Liver (tissue), 9 donors: ENCODE results near the gene PSMB2. TPM values are rescaled to one million over a fixed set of nuclear protein-coding genes. Genes with fewer than 3 reads are reported as not detected.

Experiments used
- DNase-seq: peaks from one replicate; pipeline ENCODE4 v3.0.0-alpha.2; 2017; ENCODE audit warnings: low spot score
- H3K27ac ChIP-seq, 2 donors: one replicate each; pipeline ENCODE4 v1.7.0; 2013; ENCODE audit warnings: inconsistent platforms in 2 of 2, low read length in 2 of 2, control low read depth in 1 of 2, low read depth in 1 of 2, mild to moderate bottlenecking in 1 of 2
- H3K27me3 ChIP-seq, 4 donors: one replicate each; pipeline versions ENCODE4 v1.6.1 to v1.7.0; 2013; ENCODE audit warnings: low read length in 3 of 4, inconsistent platforms in 1 of 4, mild to moderate bottlenecking in 1 of 4, moderate library complexity in 1 of 4; ENCODE audit not compliant: control insufficient read depth in 4 of 4, insufficient read depth in 4 of 4
- H3K36me3 ChIP-seq, 4 donors: one replicate each; pipeline versions ENCODE4 v1.6.1 to v1.7.0; 2013; ENCODE audit warnings: low read length in 3 of 4, mild to moderate bottlenecking in 3 of 4, low read depth in 1 of 4, moderate library complexity in 1 of 4; ENCODE audit not compliant: control insufficient read depth in 4 of 4, insufficient read depth in 3 of 4
- H3K4me1 ChIP-seq, 4 donors: one replicate each; pipeline versions ENCODE4 v1.6.1 to v1.7.0; 2013; ENCODE audit warnings: low read length in 3 of 4, mild to moderate bottlenecking in 3 of 4, moderate library complexity in 1 of 4; ENCODE audit not compliant: control insufficient read depth in 4 of 4, insufficient read depth in 4 of 4
- H3K4me3 ChIP-seq, 3 donors: one replicate each; pipeline versions ENCODE4 v1.6.1 to v1.7.0; 2013; ENCODE audit warnings: low read length in 3 of 3, control low read depth in 1 of 3, low read depth in 1 of 3, mild to moderate bottlenecking in 1 of 3
- H3K9ac ChIP-seq, 2 donors: one replicate each; pipeline ENCODE4 v1.7.0; 2013; ENCODE audit warnings: low read length in 2 of 2, mild to moderate bottlenecking in 2 of 2, moderate library complexity in 2 of 2, control low read depth in 1 of 2, low read depth in 1 of 2
- H3K9me3 ChIP-seq, 4 donors: one replicate each; pipeline versions ENCODE4 v1.6.1 to v1.7.0; 2013; ENCODE audit warnings: low read length in 3 of 4; ENCODE audit not compliant: control insufficient read depth in 4 of 4
- ATF3 ChIP-seq: IDR thresholded peaks from 2 replicates; pipeline ENCODE4 v1.6.1; 2016; ENCODE audit warnings: antibody characterized with exemption
- EGR1 ChIP-seq, 2 donors: IDR thresholded peaks; 2 replicates each; pipeline ENCODE4 v1.6.1; 2016 to 2018; ENCODE audit warnings: antibody characterized with exemption in 2 of 2, low read depth in 2 of 2
- FOXA1 ChIP-seq: IDR thresholded peaks from 2 replicates; pipeline ENCODE4 v1.6.1; 2016; ENCODE audit warnings: antibody characterized with exemption
- FOXA2 ChIP-seq: IDR thresholded peaks from 2 replicates; pipeline ENCODE4 v1.6.1; 2016; ENCODE audit warnings: antibody characterized with exemption
- GABPA ChIP-seq, 2 donors: IDR thresholded peaks in 1 of 2; conservative IDR thresholded peaks in 1 of 2; 2 replicates each; pipeline ENCODE4 v1.6.1; 2016; ENCODE audit warnings: antibody characterized with exemption in 2 of 2, mild to moderate bottlenecking in 1 of 2, moderate library complexity in 1 of 2
- HNF4A ChIP-seq, 2 donors: conservative IDR thresholded peaks; 2 replicates each; pipeline ENCODE4 v1.6.1; 2016; ENCODE audit warnings: antibody characterized with exemption in 2 of 2, mild to moderate bottlenecking in 2 of 2
- HNF4G ChIP-seq: IDR thresholded peaks from 2 replicates; pipeline ENCODE4 v1.6.1; 2016; ENCODE audit warnings: antibody characterized with exemption
- JUND ChIP-seq, 2 donors: IDR thresholded peaks; 2 replicates each; pipeline ENCODE4 v1.6.1; 2016; ENCODE audit warnings: antibody characterized with exemption in 2 of 2
- NR2F2 ChIP-seq: IDR thresholded peaks from 2 replicates; pipeline ENCODE4 v1.6.1; 2016; ENCODE audit warnings: antibody characterized with exemption
- RAD21 ChIP-seq, 2 donors: IDR thresholded peaks; 2 replicates each; pipeline ENCODE4 v1.6.1; 2016; ENCODE audit warnings: antibody characterized with exemption in 2 of 2, mild to moderate bottlenecking in 2 of 2
- RXRA ChIP-seq, 2 donors: IDR thresholded peaks; 2 replicates each; pipeline ENCODE4 v1.6.1; 2017 to 2018; ENCODE audit warnings: antibody characterized with exemption in 2 of 2, mild to moderate bottlenecking in 1 of 2
- SP1 ChIP-seq: IDR thresholded peaks from 2 replicates; pipeline ENCODE4 v1.6.1; 2018; ENCODE audit warnings: antibody characterized with exemption, mild to moderate bottlenecking
- TAF1 ChIP-seq: conservative IDR thresholded peaks from 2 replicates; pipeline ENCODE4 v1.6.1; 2016; ENCODE audit warnings: antibody characterized with exemption, mild to moderate bottlenecking
- YY1 ChIP-seq: IDR thresholded peaks from 2 replicates; pipeline ENCODE4 v1.6.1; 2016; ENCODE audit warnings: antibody characterized with exemption, mild to moderate bottlenecking
- ZBTB33 ChIP-seq: IDR thresholded peaks from 2 replicates; pipeline ENCODE4 v1.6.1; 2016; ENCODE audit warnings: antibody characterized with exemption
- WGBS: extraction: QIAGEN DNeasy Blood & Tissue Kit; methylation state at CpG from one replicate; pipeline ENCODE4 v1.1.7; 2013; 5-methylcytosine and 5-hydroxymethylcytosine counted together
- polyA plus RNA-seq, 2 donors: library from polyadenylated mRNA; stranded (reverse) in 1 of 2; unstranded in 1 of 2; fragments of 200-250 nt in 1 of 2; fragments of >200 nt in 1 of 2; fragmentation: Nextera tagmentation in 1 of 2; extraction: Ambion mirVana in 1 of 2; gene quantifications; one replicate each; pipeline versions ENCODE4 v1.2.1 to v1.2.3, GENCODE V29; 2013 to 2015
- total RNA-seq, 2 donors: library from RNA; depleted of rRNA; stranded (reverse); fragments of >200 nt; gene quantifications; one replicate each; pipeline ENCODE4 v1.2.3, GENCODE V29; 2014
- TF ChIP-seq, protein P1 (sequence below): fragments of 150-350 bp; IDR thresholded peaks from 2 replicates; pipeline ENCODE4 v1.5.1; 2017; ENCODE audit warnings: improper control_type of control experiment, low read depth, low read length; ENCODE audit not compliant: missing input control
- donor health status: healthy.
- donor health status: healthy.
- donor health status: healthy.
- donor health status: healthy.
- donor health status: healthy.

PSMB2 gene
- total and polyA plus RNA-seq, 4 donors, result 19.1 to 76.6 (median 40.8) TPM

DNA sequence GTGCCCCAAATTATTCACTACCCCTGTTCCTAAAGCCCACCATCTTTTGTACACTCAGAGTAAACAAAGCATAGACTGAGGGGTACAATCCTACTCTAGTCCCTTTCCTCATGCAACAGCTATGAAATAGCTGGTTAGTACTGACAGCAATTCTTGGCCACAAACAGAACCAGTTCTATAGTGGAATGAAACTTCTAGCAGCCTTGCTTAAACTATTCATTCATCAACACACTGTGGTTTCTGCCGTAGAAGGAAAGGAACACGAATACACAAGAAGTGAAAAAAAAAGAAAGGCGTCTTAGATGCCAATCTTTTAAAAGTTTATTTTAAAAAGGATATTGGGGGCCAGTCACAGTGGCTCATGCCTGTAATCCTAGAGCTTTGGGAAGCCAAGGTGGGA, 9.9 kb downstream of the PSMB2 start:
- Histone ChIP-seq H3K4me1 (peaks cover 0 to 9% (median 5%) of the 10 kb centered on the region in 4 donors), H3K9ac (no peak overlapping the region), H3K27me3 (no peaks in the 10 kb centered on the region), H3K36me3 (peaks cover 21 to 56% (median 48%) of the 10 kb centered on the region in 4 donors), H3K4me3 (no peak overlapping the region), H3K27ac (no peak overlapping the region), H3K9me3 (no peaks in the 10 kb centered on the region)
- 90% methylated on average over 3 of the region's 3 CpGs for WGBS
- DNase-seq, result no peak
- TF ChIP-seq HNF4A (conservative IDR thresholded peaks at IDR 0.05) (no peak), ATF3 (no peak), RXRA (IDR thresholded peaks at IDR 0.05) (no peak), EGR1 (IDR thresholded peaks at IDR 0.05; ENCODE audit: low read depth in 2 of 2) (no peak), HNF4G (no peak), RAD21 (IDR thresholded peaks at IDR 0.05) (no peak), JUND (IDR thresholded peaks at IDR 0.05) (no peak), GABPA (IDR thresholded peaks at IDR 0.05 in 1 of 2, conservative IDR thresholded peaks at IDR 0.05 in 1 of 2) (no peak)

GRCh38 chr1:35629051-35629450, 12.3 kb downstream of the PSMB2 start:
- no peak overlapping the region for H3K9ac ChIP-seq
- H3K4me1 ChIP-seq, result peaks cover 0 to 4% (median 3%) of the 10 kb centered on the region in 4 donors
- H3K9me3 ChIP-seq, result no peaks in the 10 kb centered on the region
- H3K27me3 ChIP-seq, result no peaks in the 10 kb centered on the region
- peaks cover 13 to 45% (median 38%) of the 10 kb centered on the region in 4 donors for H3K36me3 ChIP-seq
- no peak overlapping the region for H3K4me3 ChIP-seq
- 45% methylated on average over 2 of the region's 2 CpGs for WGBS
- DNase-seq, result no peak
- H3K27ac ChIP-seq, result no peak overlapping the region
- TF ChIP-seq FOXA2 (peak; percentile 15), YY1 (no peak), FOXA1 (peak; percentile 23)

GRCh38 chr1:35623832-35624231, 17.5 kb downstream of the PSMB2 start:
- H3K4me3 ChIP-seq, result no peak overlapping the region
- H3K27ac ChIP-seq, result no peak overlapping the region
- no peaks in the 10 kb centered on the region for H3K27me3 ChIP-seq
- H3K9ac ChIP-seq, result no peak overlapping the region
- H3K4me1 ChIP-seq, result peaks cover 0 to under 1% (median 0%) of the 10 kb centered on the region in 4 donors
- no peaks in the 10 kb centered on the region for H3K9me3 ChIP-seq
- no peak for TF ChIP-seq JUND (IDR thresholded peaks at IDR 0.05)
- TF ChIP-seq SP1, result no peak
- no peak for TF ChIP-seq HNF4A (conservative IDR thresholded peaks at IDR 0.05)
- no peak for TF ChIP-seq RAD21 (IDR thresholded peaks at IDR 0.05)
- TF ChIP-seq, protein P1, sequence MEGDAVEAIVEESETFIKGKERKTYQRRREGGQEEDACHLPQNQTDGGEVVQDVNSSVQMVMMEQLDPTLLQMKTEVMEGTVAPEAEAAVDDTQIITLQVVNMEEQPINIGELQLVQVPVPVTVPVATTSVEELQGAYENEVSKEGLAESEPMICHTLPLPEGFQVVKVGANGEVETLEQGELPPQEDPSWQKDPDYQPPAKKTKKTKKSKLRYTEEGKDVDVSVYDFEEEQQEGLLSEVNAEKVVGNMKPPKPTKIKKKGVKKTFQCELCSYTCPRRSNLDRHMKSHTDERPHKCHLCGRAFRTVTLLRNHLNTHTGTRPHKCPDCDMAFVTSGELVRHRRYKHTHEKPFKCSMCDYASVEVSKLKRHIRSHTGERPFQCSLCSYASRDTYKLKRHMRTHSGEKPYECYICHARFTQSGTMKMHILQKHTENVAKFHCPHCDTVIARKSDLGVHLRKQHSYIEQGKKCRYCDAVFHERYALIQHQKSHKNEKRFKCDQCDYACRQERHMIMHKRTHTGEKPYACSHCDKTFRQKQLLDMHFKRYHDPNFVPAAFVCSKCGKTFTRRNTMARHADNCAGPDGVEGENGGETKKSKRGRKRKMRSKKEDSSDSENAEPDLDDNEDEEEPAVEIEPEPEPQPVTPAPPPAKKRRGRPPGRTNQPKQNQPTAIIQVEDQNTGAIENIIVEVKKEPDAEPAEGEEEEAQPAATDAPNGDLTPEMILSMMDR, result no peak
- TF ChIP-seq TAF1, result no peak
- no peak for TF ChIP-seq ZBTB33
- no peak for TF ChIP-seq NR2F2
- no peak for TF ChIP-seq FOXA2
- H3K36me3 ChIP-seq, result peaks cover 11 to 25% (median 13%) of the 10 kb centered on the region in 4 donors
- no peak for DNase-seq
